ENCODE measurements around the gene IFITM2. TPM values are rescaled to one million over a fixed set of nuclear protein-coding genes. Genes with fewer than 3 reads are reported as not detected.
A peak's percentile ranks its signal among the peaks of the same experiment; 100 is the strongest.
"Not testable (repeated sequence)": the region's sequence is repeated elsewhere in the genome, so short reads cannot be mapped to it uniquely, and the experiment has no call there.

The IFITM2 gene
- total RNA-seq, 1 donor from 2014 or later, result 780 TPM

- TF ChIP-seq POLR2A (IDR thresholded peaks at IDR 0.05) (no peak), CTCF (IDR thresholded peaks at IDR 0.05) (no peak), POLR2AphosphoS5 (IDR thresholded peaks at IDR 0.05; ENCODE audit: insufficient read depth in 1 of 2, low read depth in 1 of 2) (no peak)
- Histone ChIP-seq H3K4me3 (no peak overlapping the region), H3K4me1 (peaks cover 26% of the 10 kb centered on the region), H3K36me3 (no peaks in the 10 kb centered on the region), H3K27me3 (peaks cover 14% of the 10 kb centered on the region), H3K9me3 (no peaks in the 10 kb centered on the region), H3K27ac (no peak overlapping the region)
- DNase-seq (ENCODE audit: extremely low spot score in 2 of 2), result no peak
- intact Hi-C loops (cut with DNase I), result no loop called here
Measured at GRCh38 chr11:285894-286220, 21.8 kb upstream of the IFITM2 start.

- H3K9me3 ChIP-seq; DNase-seq (ENCODE audit: extremely low spot score in 2 of 2); H3K27ac ChIP-seq; H3K27me3 ChIP-seq; H3K36me3 ChIP-seq; intact Hi-C loops (cut with DNase I): not testable (repeated sequence)
- Histone ChIP-seq H3K4me1 (peaks cover 19% of the 10 kb centered on the region), H3K4me3 (peak overlapping the region in 1 of 2 donors; percentile 73)
Measured at GRCh38 chr11:286977-287820, 20.4 kb upstream of the IFITM2 start.

- intact Hi-C loops (cut with DNase I), result no loop called here
- Histone ChIP-seq H3K36me3 (no peaks in the 10 kb centered on the region), H3K4me3 (peak overlapping the region; percentile 73), H3K27ac (peak overlapping the region; percentile 76), H3K9me3 (no peaks in the 10 kb centered on the region), H3K4me1 (peaks cover 19% of the 10 kb centered on the region), H3K27me3 (no peaks in the 10 kb centered on the region)
- TF ChIP-seq POLR2AphosphoS5 (IDR thresholded peaks at IDR 0.05; ENCODE audit: insufficient read depth in 1 of 2, low read depth in 1 of 2) (peak in 1 of 2 donors; percentile 41), POLR2A (IDR thresholded peaks at IDR 0.05) (no peak)
- DNase-seq (ENCODE audit: extremely low spot score in 2 of 2), result no peak
Measured at GRCh38 chr11:287821-288477, 19.7 kb upstream of the IFITM2 start.

- no peak for DNase-seq (ENCODE audit: extremely low spot score in 2 of 2)
- intact Hi-C loops (cut with DNase I), result no loop called here
- no peaks in the 10 kb centered on the region for H3K27me3 ChIP-seq
- peaks cover 19% of the 10 kb centered on the region for H3K4me1 ChIP-seq
- TF ChIP-seq POLR2A (IDR thresholded peaks at IDR 0.05) (peak in 1 of 2 donors; percentile 21), POLR2AphosphoS5 (IDR thresholded peaks at IDR 0.05; ENCODE audit: insufficient read depth in 1 of 2, low read depth in 1 of 2) (no peak), CTCF (IDR thresholded peaks at IDR 0.05) (no peak)
- peak within 1 kb of the TSS; percentile 73 for H3K4me3 ChIP-seq
- H3K9me3 ChIP-seq, result no peaks in the 10 kb centered on the region
- H3K27ac ChIP-seq, result peak within 1 kb of the TSS; percentile 76
- no peaks in the 10 kb centered on the region for H3K36me3 ChIP-seq
Measured at GRCh38 chr11:288478-289397, 18.9 kb upstream of the IFITM2 start, which contains the start of gene PGGHG. Gene PGGHG, plus strand, starts transcription at chr11:289126. Its CDS starts 691 bp downstream, at chr11:289817.

- intact Hi-C loops (cut with DNase I), result no loop called here
Measured at GRCh38 chr11:289398-289711, 18.3 kb upstream of the IFITM2 start.

More at GRCh38 chr11:289398-289711, 18.3 kb upstream of the IFITM2 start:
- TF ChIP-seq CTCF (IDR thresholded peaks at IDR 0.05) (no peak), POLR2A (IDR thresholded peaks at IDR 0.05) (no peak), POLR2AphosphoS5 (IDR thresholded peaks at IDR 0.05; ENCODE audit: insufficient read depth in 1 of 2, low read depth in 1 of 2) (no peak)
- H3K27ac ChIP-seq, result peak overlapping the region; percentile 76
- H3K4me1 ChIP-seq, result peaks cover 19% of the 10 kb centered on the region
- DNase-seq (ENCODE audit: extremely low spot score in 2 of 2), result no peak
- H3K27me3 ChIP-seq, result no peaks in the 10 kb centered on the region
- peak overlapping the region; percentile 73 for H3K4me3 ChIP-seq
- H3K36me3 ChIP-seq, result no peaks in the 10 kb centered on the region
- H3K9me3 ChIP-seq, result no peaks in the 10 kb centered on the region
